Ascending aorta (tissue), 2 donors: ENCODE results near the gene POC1A. TPM values are rescaled to one million over a fixed set of nuclear protein-coding genes. Genes with fewer than 3 reads are reported as not detected.
"Not testable (repeated sequence)": the region's sequence is repeated elsewhere in the genome, so short reads cannot be mapped to it uniquely, and the experiment has no call there.

Experiments
- DNase-seq, 2 donors: peaks; one replicate each; pipeline ENCODE4 v3.0.0-alpha.2; 2019; ENCODE audit warnings: low spot score in 2 of 2
- H3K27ac ChIP-seq, 2 donors: fragments of 200-600 bp; sonication (generic); one replicate each; pipeline ENCODE4 v1.5.1; 2016 to 2017; ENCODE audit warnings: mild to moderate bottlenecking in 1 of 2
- H3K27me3 ChIP-seq: fragments of 200-600 bp; sonication (generic); one replicate; pipeline ENCODE4 v1.5.1; 2017
- H3K36me3 ChIP-seq, 2 donors: fragments of 200-600 bp; sonication (generic); one replicate each; pipeline ENCODE4 v1.5.1; 2016
- H3K4me1 ChIP-seq, 2 donors: fragments of 200-600 bp; sonication (generic); one replicate each; pipeline ENCODE4 v1.5.1; 2016 to 2017; ENCODE audit warnings: mild to moderate bottlenecking in 1 of 2
- H3K4me3 ChIP-seq, 2 donors: fragments of 200-600 bp; sonication (generic); one replicate each; pipeline ENCODE4 v1.5.1; 2016 to 2017; ENCODE audit warnings: mild to moderate bottlenecking in 1 of 2
- H3K9me3 ChIP-seq, 2 donors: fragments of 200-600 bp; sonication (generic); one replicate each; pipeline ENCODE4 v1.5.1; 2016
- CTCF ChIP-seq, 3 experiments: fragments of 200-600 bp in 2 of 3; fragments of 450-650 bp in 1 of 3; sonication (generic) in 2 of 3; IDR thresholded peaks; one replicate each; pipeline ENCODE4 v1.5.1; 2016 to 2019; ENCODE audit warnings: antibody characterized with exemption in 3 of 3, mild to moderate bottlenecking in 1 of 3, moderate library complexity in 1 of 3
- intact Hi-C: fragments of 100-400 bp; cut with DNase I; formaldehyde crosslinking; loops from one replicate; pipeline ENCODE4 v1.15.1; 2023
- total RNA-seq: library from RNA; depleted of rRNA; stranded (reverse); fragments of >200 nt; gene quantifications from one replicate; pipeline ENCODE4 v1.1.0, GENCODE V29; 2016

The POC1A gene
- total RNA-seq, 1 donor from 2014 or later: not detected

DNA sequence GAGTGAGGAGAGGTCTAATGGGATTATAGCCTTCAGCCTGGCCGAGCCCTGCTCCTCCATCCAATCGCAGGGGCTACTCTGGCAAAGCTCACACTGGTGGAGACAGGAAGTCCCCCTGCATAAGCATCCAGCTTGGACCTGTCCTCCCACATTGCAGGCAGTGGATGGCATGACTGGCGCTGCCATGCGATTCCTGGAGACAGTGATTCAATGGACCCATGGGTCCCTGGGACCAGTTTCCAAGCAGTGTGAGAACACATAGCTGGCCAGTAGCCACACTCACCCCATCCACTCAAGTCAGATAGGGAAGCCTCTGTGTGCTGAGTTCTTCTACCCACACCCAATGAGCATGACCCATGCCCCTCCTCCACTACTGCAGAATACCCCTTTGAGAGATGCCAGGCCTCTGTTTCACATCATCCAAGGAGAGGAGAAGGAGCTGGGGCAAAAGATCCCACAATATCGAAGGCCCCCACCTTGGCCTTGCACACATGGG, 18.1 kb upstream of the POC1A start:
- Histone ChIP-seq H3K4me3 (no peak overlapping the region), H3K36me3 (no peaks in the 10 kb centered on the region)
- no peak for TF ChIP-seq CTCF (IDR thresholded peaks at IDR 0.05)

DNA sequence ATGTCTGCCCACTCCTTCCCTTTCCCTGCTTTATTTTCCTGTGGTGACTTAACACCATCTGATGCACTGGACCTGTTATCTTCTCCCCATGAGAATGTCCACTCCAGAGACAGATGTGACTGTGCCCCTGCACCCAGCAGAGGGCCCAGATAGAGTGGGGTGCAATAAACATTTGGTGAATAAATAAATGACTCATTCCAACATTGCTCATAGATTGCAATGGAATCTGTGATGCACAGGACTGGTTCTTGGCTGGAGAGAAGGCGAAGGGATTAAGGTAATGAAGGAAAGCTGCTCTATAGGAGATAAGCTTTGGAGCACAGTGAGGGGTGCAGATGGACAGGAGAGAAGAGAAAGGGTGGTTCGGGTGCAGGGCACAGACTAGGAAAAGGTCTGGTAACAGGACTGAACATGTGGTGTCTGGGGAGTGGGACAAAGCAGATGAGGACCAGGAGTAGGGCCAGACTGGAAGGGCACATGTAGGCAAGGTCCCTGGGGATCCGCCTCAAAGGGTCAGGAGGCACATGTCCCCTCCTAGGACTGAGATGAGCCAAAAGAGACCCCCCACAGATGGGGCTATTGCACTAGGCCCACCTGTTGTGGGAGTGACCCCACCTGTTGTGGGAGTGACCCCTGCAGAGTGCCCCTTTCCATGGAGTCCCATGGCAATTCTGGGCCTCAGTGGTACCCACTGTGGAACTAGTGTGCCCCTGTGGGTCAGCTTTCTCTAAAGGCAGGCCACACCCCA, 17.5 kb upstream of the POC1A start:
- no peaks in the 10 kb centered on the region for H3K27me3 ChIP-seq
- intact Hi-C loops: no loop called here
- no peaks in the 10 kb centered on the region for H3K9me3 ChIP-seq
- DNase-seq: no peak
- TF ChIP-seq CTCF (IDR thresholded peaks at IDR 0.05): no peak
- no peaks in the 10 kb centered on the region for H3K36me3 ChIP-seq
- no peak overlapping the region for H3K27ac ChIP-seq
- no peak overlapping the region for H3K4me3 ChIP-seq
- H3K4me1 ChIP-seq: no peaks in the 10 kb centered on the region

More for the DNA sequence above, 18.1 kb upstream of the POC1A start:
- Histone ChIP-seq H3K4me1 (no peaks in the 10 kb centered on the region), H3K27me3 (no peaks in the 10 kb centered on the region), H3K27ac (no peak overlapping the region), H3K9me3 (no peaks in the 10 kb centered on the region)
- DNase-seq: no peak
- intact Hi-C loops: no loop called here

- H3K36me3 ChIP-seq, DNase-seq, H3K27ac ChIP-seq, H3K9me3 ChIP-seq, H3K4me1 ChIP-seq, H3K27me3 ChIP-seq, intact Hi-C loops, H3K4me3 ChIP-seq: not testable (repeated sequence)
Observed at GRCh38 chr3:52170217-52170616, 16.0 kb upstream of the POC1A start.

DNA sequence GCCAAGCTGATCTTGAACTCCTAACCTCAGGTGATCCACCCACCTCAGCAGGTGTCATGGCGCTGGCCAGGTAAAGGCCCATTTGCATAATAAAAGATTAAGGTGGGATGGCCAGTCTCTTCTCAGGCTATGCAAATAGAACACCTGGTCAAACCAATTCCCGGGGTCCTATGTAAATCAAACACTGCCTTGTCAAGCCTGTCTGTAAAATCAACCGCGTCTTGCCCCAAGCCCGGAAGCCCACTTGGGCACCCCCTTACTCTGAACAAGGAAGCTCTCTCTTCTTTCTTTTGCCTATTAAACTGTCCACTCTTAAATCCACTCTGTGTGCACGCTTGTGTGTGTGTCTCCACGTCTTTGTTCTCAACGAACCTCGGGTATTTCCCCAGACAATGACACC, 13.0 kb upstream of the POC1A start:
- no peak overlapping the region for H3K27ac ChIP-seq
- H3K4me3 ChIP-seq: no peak overlapping the region
- TF ChIP-seq CTCF (IDR thresholded peaks at IDR 0.05): no peak
- DNase-seq: no peak
- H3K27me3 ChIP-seq: no peaks in the 10 kb centered on the region
- H3K36me3 ChIP-seq: no peaks in the 10 kb centered on the region
- intact Hi-C loops: no loop called here
- no peaks in the 10 kb centered on the region for H3K9me3 ChIP-seq
- H3K4me1 ChIP-seq: no peaks in the 10 kb centered on the region

- intact Hi-C loops: no loop called here
Observed at GRCh38 chr3:52162250-52162872, 8.1 kb upstream of the POC1A start.

More at GRCh38 chr3:52162250-52162872, 8.1 kb upstream of the POC1A start:
- H3K4me3 ChIP-seq: no peak overlapping the region
- no peaks in the 10 kb centered on the region for H3K27me3 ChIP-seq
- no peak for DNase-seq
- no peak overlapping the region for H3K27ac ChIP-seq
- no peaks in the 10 kb centered on the region for H3K4me1 ChIP-seq
- TF ChIP-seq CTCF (IDR thresholded peaks at IDR 0.05): no peak
- H3K36me3 ChIP-seq: no peaks in the 10 kb centered on the region
- no peaks in the 10 kb centered on the region for H3K9me3 ChIP-seq
